CD4-positive, alpha-beta T cell (primary cell): ENCODE data around the gene NDUFA3. TPM values are rescaled to one million over a fixed set of nuclear protein-coding genes. Genes with fewer than 3 reads are reported as not detected.

Experiments used
- ATAC-seq: fragments of 200-7000 bp; cut with Tn5 transposase; one replicate; pipeline ENCODE4 v1.10.0; 2022; ENCODE audit warnings: mild to moderate bottlenecking; ENCODE audit not compliant: poor library complexity
- CTCF ChIA-PET: fragments of 350-600 bp; sonication (Branson Sonifier 250); formaldehyde crosslinking; loops from one replicate; lab custom pipeline; 2021; ENCODE audit warnings: antibody characterized with exemption, inconsistent platforms; lab: Charles Lee
- POLR2A ChIA-PET: fragments of 350-600 bp; sonication (Branson Sonifier 250); formaldehyde crosslinking; loops from one replicate; lab custom pipeline; 2021; ENCODE audit warnings: antibody characterized with exemption, inconsistent platforms; lab: Charles Lee
- DNase-seq, 14 experiments: peaks; one replicate each; pipeline ENCODE4 v3.0.0-alpha.2; 2013 to 2020; ENCODE audit warnings: mixed read lengths in 2 of 14
- H3K27ac ChIP-seq, 2 donors: one replicate each; pipeline versions ENCODE4 v1.5.1 to v1.7.0; 2013; ENCODE audit warnings: low read length in 2 of 2, low read depth in 1 of 2, mild to moderate bottlenecking in 1 of 2
- H3K27me3 ChIP-seq, 2 experiments: 1 replicate in 1 of 2; 2 replicates in 1 of 2; pipeline versions ENCODE4 v1.6.1 to v1.7.0; 2013; ENCODE audit warnings: low read length in 2 of 2, control low read depth in 1 of 2, mild to moderate bottlenecking in 1 of 2, moderate library complexity in 1 of 2; ENCODE audit not compliant: insufficient read depth in 2 of 2, control insufficient read depth in 1 of 2
- H3K36me3 ChIP-seq: one replicate; pipeline ENCODE4 v1.6.1; 2013; ENCODE audit warnings: low read length, control low read depth; ENCODE audit not compliant: insufficient read depth
- H3K4me1 ChIP-seq: one replicate; pipeline ENCODE4 v1.6.1; 2013; ENCODE audit warnings: low read length, control low read depth; ENCODE audit not compliant: insufficient read depth
- H3K4me3 ChIP-seq: one replicate; pipeline ENCODE4 v1.5.1; 2013; ENCODE audit warnings: mild to moderate bottlenecking, low read length, moderate library complexity
- H3K9me3 ChIP-seq, 2 experiments: 1 replicate in 1 of 2; 2 replicates in 1 of 2; pipeline versions ENCODE4 v1.6.1 to v1.7.0; 2013; ENCODE audit warnings: low read length in 2 of 2, mild to moderate bottlenecking in 2 of 2, control low read depth in 1 of 2, moderate library complexity in 1 of 2; ENCODE audit not compliant: control insufficient read depth in 1 of 2, insufficient read depth in 1 of 2
- H3K27ac Mint-ChIP-seq: one replicate; pipeline ENCODE4 v1.8.0; 2020; ENCODE audit warnings: mixed read lengths
- H3K27me3 Mint-ChIP-seq: one replicate; pipeline ENCODE4 v1.8.0; 2021; ENCODE audit warnings: mixed read lengths
- H3K36me3 Mint-ChIP-seq: one replicate; pipeline ENCODE4 v1.8.0; 2021; ENCODE audit warnings: low read depth, mixed read lengths
- H3K4me1 Mint-ChIP-seq: one replicate; pipeline ENCODE4 v1.8.0; 2021; ENCODE audit warnings: low read depth, mixed read lengths
- H3K4me3 Mint-ChIP-seq: one replicate; pipeline ENCODE4 v1.8.0; 2020; ENCODE audit warnings: mild to moderate bottlenecking, mixed read lengths
- H3K9me3 Mint-ChIP-seq: one replicate; pipeline ENCODE4 v1.8.0; 2020; ENCODE audit warnings: mixed read lengths
- intact Hi-C, 2 experiments: fragments of 100-400 bp; cut with DNase I in 1 of 2; cut with micrococcal nuclease in 1 of 2; formaldehyde crosslinking; loops; one replicate each; pipeline versions ENCODE4 v1.15.1 to v1.9.0; 2023 to 2025; cut with DNase I, micrococcal nuclease
- total RNA-seq, 174 experiments: library from RNA in 2 of 174; stranded (reverse) in 2 of 174; gene quantifications; one replicate each; pipeline ENCODE4 v1.2.3 and lab custom pipeline; 2021 to 2026
- TF ChIP-seq, protein P1 (sequence below): fragments of 200-600 bp; IDR thresholded peaks from one replicate; pipeline ENCODE4 v1.8.0; 2022; ENCODE audit warnings: antibody characterized with exemption, mild to moderate bottlenecking

The NDUFA3 gene
- total RNA-seq, 2 experiments from 2014 or later, result 63.0 to 63.5 TPM

DNA sequence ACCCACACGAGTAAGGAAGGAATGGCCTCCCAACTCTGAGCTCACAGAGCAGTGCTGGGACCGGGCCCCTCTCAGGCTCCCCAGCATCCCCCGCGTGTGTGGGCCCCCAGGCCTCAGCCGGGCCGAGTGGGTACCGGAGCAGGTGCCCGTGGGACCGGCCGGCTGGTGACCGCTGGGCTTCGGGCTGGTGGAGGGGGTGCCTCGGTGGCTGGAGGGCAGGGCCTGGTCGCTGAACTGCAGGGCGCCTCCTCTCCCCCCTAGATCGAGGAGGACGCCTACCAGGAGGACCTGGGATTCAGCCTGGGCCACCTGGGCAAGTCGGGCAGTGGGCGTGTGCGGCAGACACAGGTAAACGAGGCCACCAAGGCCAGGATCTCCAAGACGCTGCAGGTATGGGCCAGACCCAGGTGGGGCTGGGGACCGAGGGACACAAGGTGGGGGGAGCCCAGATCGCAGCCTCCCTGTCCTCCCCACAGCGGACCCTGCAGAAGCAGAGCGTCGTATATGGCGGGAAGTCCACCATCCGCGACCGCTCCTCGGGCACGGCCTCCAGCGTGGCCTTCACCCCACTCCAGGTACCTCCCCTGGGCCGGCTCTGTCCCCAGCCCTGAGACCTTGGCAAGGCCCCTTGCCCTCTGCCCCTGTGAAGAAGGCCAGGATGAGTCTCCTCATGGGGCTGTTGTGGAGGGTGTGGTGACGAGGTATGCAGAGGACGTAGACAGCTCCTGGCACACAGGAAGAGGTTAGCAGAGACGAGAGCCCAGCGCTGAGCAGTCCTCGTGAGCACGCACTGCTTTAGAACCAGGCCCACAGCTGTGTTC lies 26.4 kb downstream of the NDUFA3 start:
- peaks cover 4% of the 10 kb centered on the region for H3K4me1 ChIP-seq
- H3K36me3 ChIP-seq, result peaks cover 66% of the 10 kb centered on the region
- ATAC-seq, result no peak
- Mint-ChIP-seq H3K4me1 (no peaks in the 10 kb centered on the region), H3K27me3 (no peaks in the 10 kb centered on the region), H3K4me3 (no peak overlapping the region), H3K27ac (no peak overlapping the region), H3K36me3 (peaks cover 46% of the 10 kb centered on the region), H3K9me3 (no peaks in the 10 kb centered on the region)
- POLR2A ChIA-PET, result no interaction called here
- no peaks in the 10 kb centered on the region for H3K27me3 ChIP-seq
- H3K9me3 ChIP-seq, result peaks cover 0 to 7% of the 10 kb centered on the region in 2 experiments
- no peak overlapping the region for H3K4me3 ChIP-seq
- intact Hi-C loops, result no loop called here
- DNase-seq, result no peak
- CTCF ChIA-PET, result no interaction called here
- H3K27ac ChIP-seq, result no peak overlapping the region
- TF ChIP-seq, protein P1, sequence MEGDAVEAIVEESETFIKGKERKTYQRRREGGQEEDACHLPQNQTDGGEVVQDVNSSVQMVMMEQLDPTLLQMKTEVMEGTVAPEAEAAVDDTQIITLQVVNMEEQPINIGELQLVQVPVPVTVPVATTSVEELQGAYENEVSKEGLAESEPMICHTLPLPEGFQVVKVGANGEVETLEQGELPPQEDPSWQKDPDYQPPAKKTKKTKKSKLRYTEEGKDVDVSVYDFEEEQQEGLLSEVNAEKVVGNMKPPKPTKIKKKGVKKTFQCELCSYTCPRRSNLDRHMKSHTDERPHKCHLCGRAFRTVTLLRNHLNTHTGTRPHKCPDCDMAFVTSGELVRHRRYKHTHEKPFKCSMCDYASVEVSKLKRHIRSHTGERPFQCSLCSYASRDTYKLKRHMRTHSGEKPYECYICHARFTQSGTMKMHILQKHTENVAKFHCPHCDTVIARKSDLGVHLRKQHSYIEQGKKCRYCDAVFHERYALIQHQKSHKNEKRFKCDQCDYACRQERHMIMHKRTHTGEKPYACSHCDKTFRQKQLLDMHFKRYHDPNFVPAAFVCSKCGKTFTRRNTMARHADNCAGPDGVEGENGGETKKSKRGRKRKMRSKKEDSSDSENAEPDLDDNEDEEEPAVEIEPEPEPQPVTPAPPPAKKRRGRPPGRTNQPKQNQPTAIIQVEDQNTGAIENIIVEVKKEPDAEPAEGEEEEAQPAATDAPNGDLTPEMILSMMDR, result no peak

DNA sequence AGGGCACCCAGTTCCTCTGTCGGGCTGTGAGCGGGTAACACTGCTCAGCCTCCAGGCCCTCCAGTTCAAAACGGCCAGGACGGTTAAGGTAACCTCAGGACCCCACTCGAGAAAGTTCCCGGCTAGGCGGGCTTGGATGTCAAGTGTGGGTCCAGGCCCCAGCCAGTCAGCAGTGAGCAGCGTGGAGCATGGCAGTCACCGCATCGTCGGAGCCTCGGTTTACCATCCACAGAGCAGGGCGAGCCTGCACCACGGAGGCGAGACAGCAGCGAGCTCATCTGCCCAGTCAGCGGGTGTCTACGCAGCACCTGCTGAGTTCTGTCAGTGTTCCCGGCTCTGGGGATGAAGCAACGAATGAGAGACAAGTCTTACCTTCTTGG lies 27.0 kb downstream of the NDUFA3 start:
- CTCF ChIA-PET, result no interaction called here
- Mint-ChIP-seq H3K27me3 (no peaks in the 10 kb centered on the region), H3K27ac (no peak overlapping the region), H3K4me3 (no peak overlapping the region), H3K4me1 (no peaks in the 10 kb centered on the region), H3K36me3 (peaks cover 40% of the 10 kb centered on the region), H3K9me3 (no peaks in the 10 kb centered on the region)
- DNase-seq, result no peak
- no peak for ATAC-seq
- peaks cover 60% of the 10 kb centered on the region for H3K36me3 ChIP-seq
- intact Hi-C loops, result no loop called here
- H3K4me3 ChIP-seq, result no peak overlapping the region
- H3K27ac ChIP-seq, result no peak overlapping the region
- H3K4me1 ChIP-seq, result peaks cover 4% of the 10 kb centered on the region
- H3K27me3 ChIP-seq, result no peaks in the 10 kb centered on the region
- H3K9me3 ChIP-seq, result peaks cover 0 to 7% of the 10 kb centered on the region in 2 experiments
- TF ChIP-seq, protein P1, result no peak
- POLR2A ChIA-PET, result no interaction called here

DNA sequence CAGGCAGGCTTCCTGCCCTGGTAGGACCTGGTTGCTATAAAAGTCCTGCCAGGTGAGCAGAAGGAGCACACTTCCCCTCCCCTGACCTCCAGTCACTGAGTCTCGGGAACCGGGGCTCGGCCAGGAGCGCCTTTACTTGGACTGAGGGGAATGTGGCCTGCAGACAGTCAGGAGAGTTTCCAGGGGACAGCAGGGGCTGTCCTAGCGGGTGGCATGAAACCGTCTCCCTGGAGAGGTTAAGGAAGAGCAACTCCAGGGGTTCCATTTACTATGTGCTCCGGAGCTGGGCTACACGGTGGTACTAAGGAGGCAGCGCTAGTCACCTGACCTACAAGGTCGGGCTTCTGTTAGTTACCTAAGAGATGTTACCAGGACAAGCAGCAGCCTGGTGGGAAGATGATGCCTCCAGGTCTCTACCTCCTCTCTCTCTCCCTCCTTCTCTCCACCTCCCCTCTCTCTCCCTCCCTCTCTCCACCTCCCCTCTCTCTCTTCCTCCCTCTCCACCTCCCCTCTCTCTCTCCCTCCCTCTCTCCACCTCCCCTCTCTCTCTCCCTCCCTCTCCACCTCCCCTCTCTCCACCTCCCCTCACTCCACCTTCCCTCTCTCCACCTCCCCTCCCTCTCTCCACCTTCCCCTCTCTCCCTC lies 30.8 kb downstream of the NDUFA3 start:
- DNase-seq, result peak in 2 of 14 experiments; percentile 72 to 85
- no peak overlapping the region for H3K27ac Mint-ChIP-seq
- CTCF ChIA-PET, result no interaction called here
- Histone ChIP-seq H3K9me3 (peaks cover 0 to 7% of the 10 kb centered on the region in 2 experiments), H3K4me3 (no peak overlapping the region), H3K36me3 (peaks cover 25% of the 10 kb centered on the region), H3K27ac (peak overlapping the region in 1 of 2 donors; percentile 1), H3K4me1 (peaks cover 20% of the 10 kb centered on the region), H3K27me3 (no peaks in the 10 kb centered on the region)
- no peaks in the 10 kb centered on the region for H3K27me3 Mint-ChIP-seq
- no peaks in the 10 kb centered on the region for H3K9me3 Mint-ChIP-seq
- H3K36me3 Mint-ChIP-seq, result peaks cover 22% of the 10 kb centered on the region
- ATAC-seq, result no peak
- TF ChIP-seq, protein P1, result no peak
- H3K4me3 Mint-ChIP-seq, result no peak overlapping the region
- intact Hi-C loops, result no loop called here
- H3K4me1 Mint-ChIP-seq, result peaks cover 17% of the 10 kb centered on the region
- POLR2A ChIA-PET, result no interaction called here
